ENCODE data around the gene SHISAL1. TPM values are rescaled to one million over a fixed set of nuclear protein-coding genes. Genes with fewer than 3 reads are reported as not detected.

SHISAL1 gene
- total RNA-seq, result 0.37 and 1.4 TPM in 2 replicates

GRCh38 chr22:44312766-44313165, at the start of gene SHISAL1:
Gene SHISAL1, minus strand, starts transcription at chr22:44312951. Its CDS starts 12,006 bp downstream, at chr22:44300945.

Other genes starting within 250 kb of the SHISAL1 start
- gene PARVG, start 132.0 kb downstream of the SHISAL1 start, total RNA-seq, result under 0.01 and 0.20 TPM in 2 replicates
- gene RTL6, start 185.3 kb upstream of the SHISAL1 start, total RNA-seq, result 18.7 and 20.7 TPM in 2 replicates